Kidney (tissue), 14 donors: ENCODE data around the gene NXPH3. TPM values are rescaled to one million over a fixed set of nuclear protein-coding genes. Genes with fewer than 3 reads are reported as not detected.

Experiments
- DNase-seq, 5 donors: peaks; one replicate each; pipeline ENCODE4 v3.0.0-alpha.2; 2013 to 2020
- FAIRE-seq: peaks from 2 replicates; lab custom pipeline; 2012; peaks lifted over from hg19 to GRCh38; lab: Jason Lieb, UNC
- H3K27ac ChIP-seq, 2 donors: one replicate each; pipeline ENCODE4 v1.7.0; 2013; ENCODE audit warnings: low read depth in 2 of 2, low read length in 2 of 2, inconsistent platforms in 1 of 2
- H3K27me3 ChIP-seq: one replicate; pipeline ENCODE4 v1.7.1; 2013; ENCODE audit warnings: low read length, inconsistent platforms; ENCODE audit not compliant: control insufficient read depth, insufficient read depth
- H3K36me3 ChIP-seq, 3 donors: one replicate each; pipeline versions ENCODE4 v1.7.0 to v1.7.1; 2013; ENCODE audit warnings: low read length in 3 of 3, control low read depth in 1 of 3, inconsistent platforms in 1 of 3; ENCODE audit not compliant: insufficient read depth in 3 of 3, control insufficient read depth in 2 of 3
- H3K4me1 ChIP-seq, 3 donors: one replicate each; pipeline versions ENCODE4 v1.7.0 to v1.7.1; 2013; ENCODE audit warnings: low read length in 3 of 3, inconsistent platforms in 1 of 3, low read depth in 1 of 3; ENCODE audit not compliant: control insufficient read depth in 2 of 3, insufficient read depth in 2 of 3
- H3K4me3 ChIP-seq, 3 donors: one replicate each; pipeline versions ENCODE4 v1.7.0 to v1.8.1; 2013; ENCODE audit warnings: low read length in 3 of 3, control low read depth in 1 of 3, inconsistent platforms in 1 of 3
- H3K9ac ChIP-seq, 3 donors: one replicate each; pipeline versions ENCODE4 v1.7.0 to v1.7.1; 2013; ENCODE audit warnings: low read length in 3 of 3, control low read depth in 1 of 3, inconsistent platforms in 1 of 3
- H3K9me3 ChIP-seq, 3 donors: one replicate each; pipeline versions ENCODE4 v1.7.0 to v1.7.1; 2013; ENCODE audit warnings: low read length in 3 of 3, control low read depth in 1 of 3, inconsistent platforms in 1 of 3; ENCODE audit not compliant: control insufficient read depth in 2 of 3, insufficient read depth in 1 of 3
- intact Hi-C: fragments of 100-400 bp; cut with DNase I; formaldehyde crosslinking; loops from one replicate; pipeline ENCODE4 v1.11.1; 2022
- polyA plus RNA-seq: library from polyadenylated mRNA; stranded (reverse); fragments of 350-450 nt; fragmentation: Illumina TruSeq; extraction: RNeasy Lipid Tissue Mini Kit (QIAGEN cat#74804); gene quantifications from one replicate; pipeline ENCODE4 v1.2.3, GENCODE V29; 2014; ENCODE audit warnings: low read depth, low replicate concordance; ENCODE audit not compliant: insufficient read depth
- total RNA-seq: library from RNA; stranded (reverse); fragmentation: NEBNext Ultra II Directional; extraction: Animal tissue kit (Norgen Biotek cat#: 25700); gene quantifications from one replicate; pipeline ENCODE4 v1.2.1, GENCODE V29; 2021
- TF ChIP-seq, protein P1 (sequence below): IDR thresholded peaks from 3 replicates; pipeline ENCODE4 v1.5.1; 2012; ENCODE audit warnings: mild to moderate bottlenecking, moderate library complexity, borderline replicate concordance; ENCODE audit not compliant: insufficient read depth; ENCODE audit errors: extremely low read depth
- donor health status: control.
- donor health status: control.
- donor health status: control.
- donor health status: control.
- donor health status: control.
- donor health status: DM: yes; HTN: yes; CAD: no.
- donor health status: Normal renal cell carcinoma (clear cell type).

Gene NXPH3
- total and polyA plus RNA-seq, 2 donors from 2014 or later = 0.98 to 1.2 TPM

DNA sequence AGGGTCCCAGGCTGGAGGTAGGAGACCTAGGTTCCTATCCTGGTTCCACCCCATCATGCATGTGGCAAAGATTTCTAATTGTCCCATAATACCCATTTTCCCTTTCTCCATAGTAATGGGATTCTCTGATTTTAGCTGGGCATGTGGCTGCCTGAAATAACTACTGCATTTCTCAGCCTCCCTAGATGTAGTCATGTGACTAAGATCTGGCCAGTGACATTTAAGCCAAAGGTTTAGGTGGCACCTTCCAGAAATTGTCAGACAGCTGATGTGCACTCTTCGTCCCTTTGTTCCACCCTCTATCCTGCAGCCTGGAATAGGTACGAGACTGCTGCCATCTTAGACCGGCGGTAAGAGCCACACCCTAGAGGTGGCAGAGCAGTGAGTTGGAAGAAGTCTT is 8.2 kb downstream of the NXPH3 start:
- no peaks in the 10 kb centered on the region for H3K27me3 ChIP-seq
- H3K4me3 ChIP-seq = no peak overlapping the region
- H3K27ac ChIP-seq = no peak overlapping the region
- TF ChIP-seq, protein P1, sequence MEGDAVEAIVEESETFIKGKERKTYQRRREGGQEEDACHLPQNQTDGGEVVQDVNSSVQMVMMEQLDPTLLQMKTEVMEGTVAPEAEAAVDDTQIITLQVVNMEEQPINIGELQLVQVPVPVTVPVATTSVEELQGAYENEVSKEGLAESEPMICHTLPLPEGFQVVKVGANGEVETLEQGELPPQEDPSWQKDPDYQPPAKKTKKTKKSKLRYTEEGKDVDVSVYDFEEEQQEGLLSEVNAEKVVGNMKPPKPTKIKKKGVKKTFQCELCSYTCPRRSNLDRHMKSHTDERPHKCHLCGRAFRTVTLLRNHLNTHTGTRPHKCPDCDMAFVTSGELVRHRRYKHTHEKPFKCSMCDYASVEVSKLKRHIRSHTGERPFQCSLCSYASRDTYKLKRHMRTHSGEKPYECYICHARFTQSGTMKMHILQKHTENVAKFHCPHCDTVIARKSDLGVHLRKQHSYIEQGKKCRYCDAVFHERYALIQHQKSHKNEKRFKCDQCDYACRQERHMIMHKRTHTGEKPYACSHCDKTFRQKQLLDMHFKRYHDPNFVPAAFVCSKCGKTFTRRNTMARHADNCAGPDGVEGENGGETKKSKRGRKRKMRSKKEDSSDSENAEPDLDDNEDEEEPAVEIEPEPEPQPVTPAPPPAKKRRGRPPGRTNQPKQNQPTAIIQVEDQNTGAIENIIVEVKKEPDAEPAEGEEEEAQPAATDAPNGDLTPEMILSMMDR = no peak
- no peak overlapping the region for H3K9ac ChIP-seq
- no peak for DNase-seq
- intact Hi-C loops = no loop called here
- FAIRE-seq = no peak
- H3K9me3 ChIP-seq = no peaks in the 10 kb centered on the region
- no peaks in the 10 kb centered on the region for H3K36me3 ChIP-seq
- H3K4me1 ChIP-seq = no peaks in the 10 kb centered on the region

DNA sequence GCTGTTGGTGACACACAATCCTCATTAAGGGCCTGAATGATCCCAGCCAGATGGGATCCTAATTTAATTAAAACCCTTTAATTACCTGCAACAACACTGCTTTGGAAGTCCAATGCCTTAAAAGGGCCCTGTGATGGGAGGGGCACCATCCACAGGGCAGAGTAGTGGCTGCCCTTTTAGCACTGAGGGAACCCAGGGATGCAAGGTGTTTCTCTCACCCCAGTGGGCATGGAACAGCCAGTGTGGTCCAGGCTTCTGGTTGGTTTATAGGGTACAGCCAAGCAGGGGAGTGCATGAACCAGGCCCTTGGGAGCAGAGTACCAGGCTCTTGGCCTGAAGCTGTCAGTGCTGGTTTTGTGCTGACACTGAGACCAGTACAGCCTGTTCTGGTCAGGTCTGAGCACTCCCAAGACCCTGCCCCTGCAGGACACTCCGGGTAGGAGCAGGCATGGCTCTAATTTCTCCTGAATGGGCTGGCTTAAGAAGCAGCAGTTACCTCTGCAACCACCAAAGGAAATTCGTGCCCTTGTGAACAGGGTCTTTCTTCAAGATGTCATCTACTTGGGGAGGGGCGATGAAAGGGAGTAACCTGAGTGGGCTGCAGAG is 9.9 kb downstream of the NXPH3 start:
- H3K36me3 ChIP-seq = no peaks in the 10 kb centered on the region
- H3K27ac ChIP-seq = no peak overlapping the region
- no peaks in the 10 kb centered on the region for H3K9me3 ChIP-seq
- TF ChIP-seq, protein P1 = no peak
- FAIRE-seq = no peak
- H3K9ac ChIP-seq = no peak overlapping the region
- peak in 1 of 5 donors; percentile 20 for DNase-seq
- intact Hi-C loops = no loop called here
- no peaks in the 10 kb centered on the region for H3K27me3 ChIP-seq
- no peak overlapping the region for H3K4me3 ChIP-seq
- H3K4me1 ChIP-seq = no peaks in the 10 kb centered on the region

DNA sequence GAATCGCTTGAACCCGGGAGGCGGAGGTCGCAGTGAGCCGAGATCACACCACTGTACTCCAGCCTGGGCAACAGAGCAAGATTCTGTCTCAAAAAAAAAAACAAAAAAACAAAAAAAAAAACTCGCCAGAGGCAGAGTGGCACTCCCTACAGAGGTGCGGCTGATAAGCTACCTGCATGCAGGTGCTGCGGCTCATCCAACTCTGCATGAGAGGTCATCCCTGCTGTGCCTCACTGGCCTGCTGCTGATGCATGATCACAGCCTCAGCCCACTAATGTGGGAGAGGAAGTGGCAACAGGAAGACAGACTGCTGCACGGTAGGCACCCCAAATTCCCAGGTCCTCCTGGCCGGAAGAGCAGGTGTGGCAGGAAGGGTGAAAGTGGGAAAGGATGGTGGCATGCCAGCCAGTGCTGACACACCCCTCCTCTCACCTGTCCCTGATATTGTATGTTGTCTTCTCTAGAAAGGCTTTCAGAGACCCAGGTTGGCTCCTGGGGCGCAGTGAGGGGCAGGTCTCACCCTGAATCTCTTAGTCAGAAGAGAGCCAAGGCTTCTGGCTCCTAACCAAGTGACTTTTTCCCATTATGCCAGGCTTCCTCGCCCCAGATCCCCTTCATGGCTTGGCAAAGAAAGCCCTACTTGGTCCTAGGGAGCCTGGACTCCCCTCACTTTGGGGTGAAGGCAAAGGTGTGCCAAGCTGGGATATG is 11.8 kb downstream of the NXPH3 start:
- DNase-seq = no peak
- Histone ChIP-seq H3K27ac (no peak overlapping the region), H3K4me3 (no peak overlapping the region), H3K36me3 (no peaks in the 10 kb centered on the region), H3K9me3 (no peaks in the 10 kb centered on the region), H3K4me1 (no peaks in the 10 kb centered on the region), H3K9ac (no peak overlapping the region), H3K27me3 (no peaks in the 10 kb centered on the region)
- intact Hi-C loops = no loop called here
- no peak for FAIRE-seq
- TF ChIP-seq, protein P1 = no peak
